GM13977 (cell line): ENCODE results near the gene INF2.
"Not testable (repeated sequence)": the region's sequence is repeated elsewhere in the genome, so short reads cannot be mapped to it uniquely, and the experiment has no call there.

Experiments
- DNase-seq: peaks from one replicate; pipeline ENCODE4 v3.0.0; 2012; ENCODE audit warnings: low spot score
- CTCF ChIP-seq: IDR thresholded peaks from 2 replicates; pipeline ENCODE4 v1.5.1; 2012; ENCODE audit warnings: mild to moderate bottlenecking, control low read depth; ENCODE audit not compliant: insufficient read depth; ENCODE audit errors: extremely low read depth, missing control alignments
- in situ Hi-C: fragments of 300-500 bp; cut with MboI; formaldehyde crosslinking; loops from one replicate; pipeline ENCODE4 v1.12.0; 2022; ENCODE audit warnings: low sequenced_read_pairs, low pct_unique_long_range_greater_than_20kb, mixed read lengths, inconsistent platforms; ENCODE audit not compliant: unreplicated experiment

INF2 gene

GRCh38 chr14:104652386-104652785, 37.0 kb upstream of the INF2 start:
- in situ Hi-C loops = no loop called here
- no peak for DNase-seq
- no peak for TF ChIP-seq CTCF

GRCh38 chr14:104653130-104653920, 36.1 kb upstream of the INF2 start:
- DNase-seq, in situ Hi-C loops: not testable (repeated sequence)

GRCh38 chr14:104654119-104654518, 35.3 kb upstream of the INF2 start:
- DNase-seq = no peak
- no peak for TF ChIP-seq CTCF
- in situ Hi-C loops = no loop called here

GRCh38 chr14:104655128-104655848, 34.1 kb upstream of the INF2 start:
- in situ Hi-C loops = no loop called here
- no peak for TF ChIP-seq CTCF
- DNase-seq = no peak

GRCh38 chr14:104656014-104656714, 33.3 kb upstream of the INF2 start:
- no peak for TF ChIP-seq CTCF
- in situ Hi-C loops = no loop called here
- no peak for DNase-seq

- in situ Hi-C loops = no loop called here
- no peak for TF ChIP-seq CTCF
- DNase-seq = peak; percentile 73
These were observed 32.3 kb upstream of the INF2 start for GRCh38 chr14:104657101-104657524.
